Measurements from ENCODE around the gene DPEP2. TPM values are rescaled to one million over a fixed set of nuclear protein-coding genes. Genes with fewer than 3 reads are reported as not detected.
A peak's percentile ranks its signal among the peaks of the same experiment; 100 is the strongest.

The DPEP2 gene
- total and polyA plus RNA-seq, 2 of the 4 experiments (the other 2 are of a cell fraction): not detected

DNA sequence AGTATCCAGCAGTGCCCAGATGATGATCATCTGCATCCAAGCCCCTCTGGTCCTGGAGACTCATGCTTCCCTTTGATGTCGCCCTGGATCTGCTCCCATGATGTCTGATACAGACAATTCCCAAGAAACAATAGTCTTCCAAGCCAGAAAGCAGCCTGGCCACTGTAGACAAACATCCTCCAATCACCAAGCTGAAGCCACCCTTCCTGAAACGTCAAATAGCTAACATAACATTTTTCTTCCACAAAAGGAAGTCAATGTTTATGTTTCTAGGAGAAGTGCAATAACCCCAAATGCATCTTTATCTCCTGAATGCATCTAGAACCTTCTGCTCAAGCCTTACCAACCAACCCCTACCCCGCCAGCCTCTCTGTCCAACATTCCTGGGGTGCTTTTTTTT is 1.2 kb upstream of the DPEP2 start:
- H3K36me3 ChIP-seq (ENCODE audit: control insufficient read depth, insufficient read depth, low read length): no peaks in the 10 kb centered on the region
- H4K8ac ChIP-seq (ENCODE audit: low read depth in 2 of 2, low read length in 2 of 2): peak overlapping the region; percentile 11 to 26; a peak in 2 of 4 replicates
- no peak for DNase-seq
- peak overlapping the region; percentile 63 for H2AFZ ChIP-seq (replicated peaks; ENCODE audit: low read length, poor library complexity)
- peak overlapping the region; percentile 6 for H2BK120ac ChIP-seq (ENCODE audit: low read depth, low read length)
- in situ Hi-C loops (cut with MboI; ENCODE audit: low sequenced_read_pairs) (no loop called here), intact Hi-C loops (cut with micrococcal nuclease) (no loop called here), dilution Hi-C loops (cut with HindIII; ENCODE audit: low sequenced_read_pairs, unreplicated experiment) (no loop called here)
- H2BK15ac ChIP-seq (ENCODE audit: low read depth, low read length): 0 out of 3 replicates have a peak overlapping the region, but pooled peaks have one; percentile 14
- H3K18ac ChIP-seq (ENCODE audit: low read depth, low read length): no peak overlapping the region
- H3K27ac ChIP-seq (ENCODE audit: insufficient read depth, low read length): no peak overlapping the region
- H4K20me1 ChIP-seq (ENCODE audit: insufficient read depth, low read length): no peaks in the 10 kb centered on the region
- peak; percentile 51; the same call in 1 of the 2 replicates for ATAC-seq (ENCODE audit: low read depth)
- no peaks in the 10 kb centered on the region for H3K79me1 ChIP-seq (ENCODE audit: low read depth in 1 of 2, low read length in 2 of 2)
- no peak overlapping the region for H2AK9ac ChIP-seq (replicated peaks; ENCODE audit: low read depth, low read length, poor library complexity)
- no TSS peak for BruUV-seq (replicated peaks)
- ChIA-PET CTCF (no interaction called here), POLR2A (ENCODE audit: unreplicated experiment) (no interaction called here)
- no peak overlapping the region for H2AK5ac ChIP-seq (ENCODE audit: low read depth, low read length)
- peaks cover 14% of the 10 kb centered on the region for H3K9me1 ChIP-seq (ENCODE audit: insufficient read depth, low read length)
- peaks cover 5% of the 10 kb centered on the region for H3K4me1 ChIP-seq (ENCODE audit: control insufficient read depth, insufficient read depth, low read length)
- 0 out of 2 replicates have a peak overlapping the region, but pooled peaks have one; percentile 0 for H2BK20ac ChIP-seq (ENCODE audit: low read depth, low read length)
- 0 out of 2 replicates have a peak overlapping the region, but pooled peaks have one; percentile 20 for H3K4me2 ChIP-seq (ENCODE audit: low read depth, low read length)
- TF ChIP-seq NFE2L2 (IDR thresholded peaks at IDR 0.05; ENCODE audit: low read depth, low read length): no peak
- TF ChIP-seq RFX5 (IDR thresholded peaks at IDR 0.05; ENCODE audit: low read depth, low read length): no peak
- no peak for TF ChIP-seq MAFK (IDR thresholded peaks at IDR 0.05; ENCODE audit: low read depth, low read length)
- no peak for TF ChIP-seq CTCF (conservative IDR thresholded peaks at IDR 0.05; ENCODE audit: low read depth, low read length)
- TF ChIP-seq, protein P1, sequence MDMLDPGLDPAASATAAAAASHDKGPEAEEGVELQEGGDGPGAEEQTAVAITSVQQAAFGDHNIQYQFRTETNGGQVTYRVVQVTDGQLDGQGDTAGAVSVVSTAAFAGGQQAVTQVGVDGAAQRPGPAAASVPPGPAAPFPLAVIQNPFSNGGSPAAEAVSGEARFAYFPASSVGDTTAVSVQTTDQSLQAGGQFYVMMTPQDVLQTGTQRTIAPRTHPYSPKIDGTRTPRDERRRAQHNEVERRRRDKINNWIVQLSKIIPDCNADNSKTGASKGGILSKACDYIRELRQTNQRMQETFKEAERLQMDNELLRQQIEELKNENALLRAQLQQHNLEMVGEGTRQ (IDR thresholded peaks at IDR 0.05; ENCODE audit: low read depth, low read length): no peak
- TF ChIP-seq CEBPB (IDR thresholded peaks at IDR 0.05; ENCODE audit: low read depth, low read length): no peak
- no peak for TF ChIP-seq SMC3 (IDR thresholded peaks at IDR 0.05; ENCODE audit: low read depth, low read length)
- no peak for TF ChIP-seq RAD21 (IDR thresholded peaks at IDR 0.05; ENCODE audit: low read length)
- TF ChIP-seq MAZ (IDR thresholded peaks at IDR 0.05; ENCODE audit: borderline replicate concordance, low read depth, low read length): no peak
- 0 out of 2 replicates have a peak overlapping the region, but pooled peaks have one; percentile 46 for H3K4ac ChIP-seq (ENCODE audit: low read depth, low read length)
- no peaks in the 10 kb centered on the region for H3K27me3 ChIP-seq (ENCODE audit: control insufficient read depth, insufficient read depth, low read length)
- peak overlapping the region; percentile 23; the same call in 1 of the 2 replicates for H3K23ac ChIP-seq (ENCODE audit: low read depth, low read length)
- no peak overlapping the region for H3K56ac ChIP-seq (ENCODE audit: extremely low read depth, insufficient read depth, low read length)
- peak overlapping the region; percentile 8; the same call in 1 of the 2 replicates for H4K91ac ChIP-seq (ENCODE audit: insufficient read depth, low read depth, low read length)
- no peak overlapping the region for H2BK5ac ChIP-seq (ENCODE audit: low read depth, low read length, poor library complexity, severe bottlenecking)
- peak overlapping the region; percentile 52; the same call in 1 of the 2 replicates for H3K14ac ChIP-seq (replicated peaks; ENCODE audit: low read depth, low read length)
- no peaks in the 10 kb centered on the region for H3K9me3 ChIP-seq (ENCODE audit: control insufficient read depth, insufficient read depth, low read length)
- H3K4me3 ChIP-seq (ENCODE audit: insufficient read depth, low read depth, low read length): no peak overlapping the region
- 0 out of 2 replicates have a peak overlapping the region, but pooled peaks have one; percentile 19 for H3K9ac ChIP-seq (ENCODE audit: low read depth, low read length)
- 0 out of 2 replicates have a peak overlapping the region, but pooled peaks have one; percentile 13 for H4K5ac ChIP-seq (ENCODE audit: low read depth, low read length)
- no CpG with 5 or more reads among the region's 3 CpGs for WGBS, 2 experiments (ENCODE audit: extremely low coverage in 2 of 2, insufficient read length in 1 of 2)

All from IMR-90 (cell line).